ENCODE measurements around the gene CCR6. TPM values are rescaled to one million over a fixed set of nuclear protein-coding genes. Genes with fewer than 3 reads are reported as not detected.

The CCR6 gene
- polyA plus RNA-seq, 3 donors: 0.11 TPM; not detected in 2

DNA sequence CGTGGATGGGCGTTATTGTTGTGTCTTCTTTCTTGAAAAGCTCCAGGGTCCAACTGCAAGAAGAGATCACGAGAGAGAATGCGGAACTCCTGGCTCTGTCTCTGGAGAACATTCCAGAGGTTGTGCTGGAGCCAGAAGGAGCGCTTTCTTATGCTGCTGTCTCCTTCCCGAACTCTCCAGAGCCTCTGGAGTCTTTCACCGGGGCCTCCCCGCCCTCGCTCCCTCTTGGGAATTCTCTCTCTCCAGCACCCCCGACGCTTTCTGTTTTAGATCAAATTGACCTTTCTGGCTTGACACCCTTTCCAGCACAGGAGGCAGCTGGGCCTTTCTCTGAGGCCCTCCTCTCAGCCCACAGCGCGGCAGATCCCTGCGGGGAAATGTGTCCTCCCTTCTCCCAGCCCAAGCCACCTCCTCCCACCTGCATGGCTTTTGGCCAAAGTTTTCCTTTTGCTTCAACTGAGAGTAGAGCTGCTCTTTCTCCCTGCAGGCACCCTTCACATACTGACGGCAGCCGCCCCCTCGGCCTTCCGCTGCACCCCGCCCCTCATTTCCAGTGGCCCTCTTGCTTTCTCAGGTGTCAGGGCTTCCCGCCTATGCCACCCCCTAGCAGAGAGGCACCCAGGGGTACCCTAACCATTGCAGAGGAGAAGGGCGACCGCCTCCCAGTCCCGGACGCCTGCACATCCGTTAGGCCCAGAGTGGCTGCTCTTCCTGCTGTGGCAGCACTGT lies 6.6 kb upstream of the CCR6 start:
- no peak for DNase-seq (ENCODE audit: extremely low read depth in 1 of 11, low read depth in 9 of 11, low spot score in 4 of 11)

DNA sequence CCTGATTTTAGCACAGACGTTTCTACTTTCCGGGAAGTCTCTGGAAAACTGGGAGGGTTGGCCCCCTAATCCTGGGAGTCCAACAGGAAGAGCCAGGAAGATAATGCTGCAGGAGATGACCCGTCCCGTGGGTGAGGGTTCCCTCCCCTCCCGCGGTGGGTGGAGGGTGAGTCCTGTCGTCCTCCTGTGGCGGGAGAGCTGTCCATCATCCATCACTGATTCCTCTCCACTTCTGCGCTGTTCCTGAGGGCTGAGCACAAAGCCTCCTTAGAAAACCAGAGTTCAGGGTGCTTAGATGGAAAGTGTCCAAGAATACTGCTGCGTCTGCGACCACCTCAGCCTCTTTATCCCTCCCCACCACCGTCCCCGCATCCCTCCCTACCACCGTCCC lies 6.1 kb upstream of the CCR6 start:
- no peak for DNase-seq (ENCODE audit: extremely low read depth in 1 of 11, low read depth in 9 of 11, low spot score in 4 of 11)

DNA sequence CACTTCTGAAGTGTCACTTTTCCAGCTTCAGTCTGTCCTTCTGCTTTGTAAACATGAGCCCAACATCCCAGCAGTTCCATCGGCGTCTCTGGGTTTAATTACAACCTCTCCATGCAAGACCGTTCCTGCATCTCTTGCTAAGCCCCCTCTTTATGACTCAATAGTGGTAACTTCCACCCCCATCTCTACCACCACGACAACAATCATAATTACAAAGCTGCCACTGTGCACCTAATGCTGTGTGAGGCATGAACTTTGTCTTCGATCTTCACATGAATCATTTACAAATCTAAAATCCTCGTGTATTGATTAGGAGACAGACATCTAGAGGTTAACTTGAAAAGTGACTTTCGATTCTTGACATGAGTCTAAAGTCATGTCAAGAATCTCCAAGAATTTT lies 4.9 kb upstream of the CCR6 start:
- DNase-seq (ENCODE audit: extremely low read depth in 1 of 11, low read depth in 9 of 11, low spot score in 4 of 11): no peak

DNA sequence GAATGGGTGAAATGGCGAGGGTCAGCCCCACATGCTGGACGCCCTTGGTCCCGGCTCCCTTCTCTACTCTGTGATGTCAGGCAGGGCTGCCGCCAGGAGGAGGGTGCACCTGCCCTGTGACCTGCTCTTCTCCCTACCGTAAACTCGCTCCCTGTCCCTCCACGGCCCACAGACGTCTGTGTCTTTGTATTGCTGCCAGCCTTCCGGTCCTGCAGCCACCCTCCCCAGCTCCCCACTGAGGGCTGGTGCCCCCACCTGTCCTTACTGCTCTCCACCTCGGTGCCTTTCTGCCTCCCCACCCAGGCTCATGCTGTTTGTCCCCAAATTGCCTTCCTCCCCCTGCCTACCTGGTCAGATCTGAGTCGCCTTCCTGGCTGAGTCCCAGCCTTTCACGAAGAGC lies 4.1 kb upstream of the CCR6 start:
- DNase-seq (ENCODE audit: extremely low read depth in 1 of 11, low read depth in 9 of 11, low spot score in 4 of 11): no peak

DNA sequence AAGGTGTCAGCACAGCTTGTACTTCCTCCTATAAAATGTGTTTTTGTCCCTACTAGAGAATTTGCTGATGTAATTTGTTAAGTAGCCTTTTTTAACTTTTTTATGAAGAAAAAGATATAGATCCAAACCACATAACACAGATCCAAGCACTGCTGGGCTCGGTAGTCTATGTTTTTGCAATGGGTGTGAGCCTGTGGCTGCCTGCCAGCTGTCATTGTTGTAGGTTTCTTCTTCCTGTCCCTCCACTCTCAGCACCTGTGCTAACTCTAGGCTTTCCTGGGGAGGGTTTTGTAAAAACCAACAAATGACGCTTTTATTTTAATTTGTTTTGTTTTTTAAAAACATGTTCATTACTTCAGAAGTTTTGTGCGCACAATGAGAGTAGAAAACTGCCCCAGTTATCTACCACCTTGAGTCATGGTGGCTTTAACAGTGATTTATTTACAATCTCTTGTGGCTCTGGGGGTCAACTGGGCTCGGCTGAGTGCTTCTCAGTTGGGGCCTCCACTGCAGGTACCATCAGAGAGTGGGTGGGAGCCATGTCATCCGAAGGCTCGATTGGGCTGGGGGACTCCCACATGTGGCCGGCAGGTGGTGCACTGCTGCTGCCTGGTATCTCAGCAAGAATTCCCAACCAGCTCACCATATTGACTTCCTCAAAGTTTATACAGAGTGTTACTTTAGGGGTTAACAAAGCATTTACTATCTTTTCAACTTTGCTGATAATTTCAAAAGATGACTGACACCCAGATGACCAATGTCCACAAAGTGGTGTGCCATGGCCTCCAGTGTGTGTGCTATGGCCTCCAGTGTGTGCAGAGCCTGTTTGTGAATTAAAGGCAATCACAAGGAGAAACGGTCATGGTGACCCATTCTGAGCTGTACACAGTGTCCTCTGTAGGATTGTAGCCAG lies 3.0 kb upstream of the CCR6 start:
- DNase-seq (ENCODE audit: extremely low read depth in 1 of 11, low read depth in 9 of 11, low spot score in 4 of 11): no peak

DNA sequence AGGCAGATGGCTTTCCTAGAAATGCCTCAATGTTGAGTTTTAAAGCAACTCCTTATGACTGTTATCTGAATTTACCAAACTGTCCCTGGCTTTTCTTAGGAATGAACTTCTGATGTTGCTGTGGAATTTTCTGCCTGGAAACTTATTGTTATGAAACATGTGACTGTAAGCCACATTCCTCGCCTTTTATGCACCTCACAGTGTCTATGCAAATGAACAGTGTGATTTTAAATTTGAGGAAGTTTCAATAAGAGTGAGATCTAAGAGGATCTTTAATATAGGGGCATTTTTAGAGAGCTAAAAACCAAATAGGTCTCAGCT lies 2.4 kb upstream of the CCR6 start:
- no peak for DNase-seq (ENCODE audit: extremely low read depth in 1 of 11, low read depth in 9 of 11, low spot score in 4 of 11)

DNA sequence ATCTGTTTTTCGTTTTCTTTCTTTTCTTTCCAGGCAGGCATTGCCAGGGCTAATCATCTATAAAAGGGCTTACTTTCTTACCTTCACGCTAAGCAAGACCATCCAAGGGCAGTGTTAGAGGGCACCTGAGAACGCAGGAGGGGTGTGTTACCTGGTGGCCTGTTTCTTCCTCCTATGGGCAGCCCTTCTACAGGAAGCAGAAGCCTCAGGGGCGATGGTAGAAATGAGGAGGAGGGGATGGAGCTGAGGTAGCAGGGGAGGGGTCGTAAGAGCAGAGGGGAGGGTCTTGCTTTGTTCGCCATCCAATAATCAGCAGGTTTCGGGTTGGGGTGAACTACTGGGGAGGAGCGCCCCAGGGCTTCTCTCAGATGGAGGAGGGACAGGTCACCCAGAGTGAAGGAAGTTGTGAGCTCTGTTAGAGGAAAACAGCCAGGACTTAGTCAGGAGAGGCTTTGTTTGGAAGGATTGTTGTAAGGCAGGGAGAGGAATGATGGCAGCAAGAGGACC lies 1.5 kb upstream of the CCR6 start:
- DNase-seq (ENCODE audit: extremely low read depth in 1 of 11, low read depth in 9 of 11, low spot score in 4 of 11): no peak

DNA sequence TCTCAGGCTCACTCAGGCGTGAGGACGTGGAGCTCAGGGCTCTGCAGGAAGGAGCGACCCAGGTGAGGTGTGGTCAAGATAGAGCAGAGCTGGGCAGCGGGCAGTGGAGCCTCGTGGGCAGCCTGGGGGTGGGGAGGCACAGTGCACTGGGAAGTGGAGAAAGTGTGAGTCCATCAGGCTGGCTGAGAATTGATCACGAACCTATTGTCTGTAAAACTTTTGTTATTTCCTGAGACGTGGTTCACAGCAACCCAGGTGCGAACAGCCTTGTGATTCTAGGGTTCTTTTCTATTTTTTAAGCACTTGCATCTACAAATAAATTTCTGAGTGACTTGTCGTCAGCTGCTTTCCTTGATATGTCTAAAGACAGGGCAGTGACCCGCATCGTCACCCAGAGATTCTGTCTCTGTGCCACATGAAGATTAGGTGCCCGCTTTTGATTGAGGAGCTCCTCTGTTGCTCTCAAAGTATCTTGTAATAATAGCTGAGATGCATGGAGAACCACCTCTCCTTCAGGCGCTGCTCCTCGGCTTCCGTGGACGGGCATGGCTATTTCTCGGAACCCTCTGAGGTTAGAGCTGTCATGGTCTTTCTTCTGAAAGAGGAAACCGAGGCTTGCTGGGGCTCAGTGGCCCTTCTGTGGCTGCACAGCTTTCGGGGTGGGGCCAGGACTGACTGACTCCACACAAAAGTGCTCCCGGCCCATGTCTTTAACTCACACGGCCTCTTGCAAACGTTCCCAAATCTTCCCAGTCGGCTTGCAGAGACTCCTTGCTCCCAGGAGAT lies 662 bp upstream of the CCR6 start:
- no peak for DNase-seq (ENCODE audit: extremely low read depth in 1 of 11, low read depth in 9 of 11, low spot score in 4 of 11)

DNA sequence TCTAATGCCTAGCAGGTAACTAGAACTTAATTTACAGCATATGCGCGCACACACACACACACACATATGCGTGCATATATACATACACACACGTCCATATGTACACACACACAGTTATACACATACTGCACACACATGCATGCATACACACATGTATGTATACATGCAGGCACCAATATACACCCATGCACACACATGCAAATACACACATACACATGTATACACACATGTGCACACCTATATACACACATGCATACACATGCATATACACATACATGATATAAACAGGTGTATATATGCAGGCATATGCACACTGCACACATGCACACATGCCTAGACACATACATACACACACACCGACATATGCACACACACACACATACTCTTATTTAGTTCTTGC lies 1.9 kb downstream of the CCR6 start:
- no peak for DNase-seq (ENCODE audit: extremely low read depth in 1 of 11, low read depth in 9 of 11, low spot score in 4 of 11)

DNA sequence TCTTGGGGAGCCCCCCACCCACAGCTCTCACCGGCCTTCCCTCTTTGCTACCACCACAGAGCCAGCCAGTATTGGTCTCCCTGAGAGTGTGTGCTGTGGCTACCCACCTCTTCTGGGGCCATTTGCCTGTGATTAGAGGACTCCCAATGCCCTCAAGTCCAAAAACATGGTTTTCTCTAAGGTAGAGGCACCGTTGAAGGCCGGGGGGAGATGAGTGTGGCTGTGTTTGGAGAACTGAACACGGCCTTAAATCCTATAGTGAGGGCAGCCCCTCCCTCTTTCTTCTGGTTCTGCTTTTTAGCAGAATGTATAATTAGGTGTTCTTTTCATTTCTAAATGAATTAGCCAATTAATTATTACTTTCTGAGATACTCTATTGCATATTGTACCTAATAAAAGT lies 2.5 kb downstream of the CCR6 start:
- no peak for DNase-seq (ENCODE audit: extremely low read depth in 1 of 11, low read depth in 9 of 11, low spot score in 4 of 11)

DNA sequence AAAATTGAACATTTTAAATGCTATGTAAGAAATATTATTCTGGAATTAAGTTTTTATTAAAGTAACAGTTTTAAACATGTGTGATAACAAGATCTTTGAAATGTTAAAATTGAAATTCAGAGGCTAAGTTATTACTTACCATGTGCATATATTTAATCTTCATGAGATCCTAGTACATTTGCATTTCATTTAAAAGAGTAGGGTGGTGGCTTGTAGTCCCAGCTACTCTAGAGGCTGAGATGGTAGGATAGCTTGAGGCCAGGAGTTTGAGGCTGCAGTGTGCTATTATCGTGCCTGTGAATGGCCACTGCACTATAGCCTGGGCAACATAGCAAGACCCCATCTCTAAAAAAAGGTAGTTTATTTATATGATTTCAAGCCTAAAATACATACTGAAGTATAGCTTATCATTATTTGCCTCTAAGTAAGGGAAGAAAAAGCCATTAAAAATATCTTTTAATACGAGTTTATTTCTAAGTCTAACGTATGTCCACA lies 3.0 kb downstream of the CCR6 start:
- no peak for DNase-seq (ENCODE audit: extremely low read depth in 1 of 11, low read depth in 9 of 11, low spot score in 4 of 11)

DNA sequence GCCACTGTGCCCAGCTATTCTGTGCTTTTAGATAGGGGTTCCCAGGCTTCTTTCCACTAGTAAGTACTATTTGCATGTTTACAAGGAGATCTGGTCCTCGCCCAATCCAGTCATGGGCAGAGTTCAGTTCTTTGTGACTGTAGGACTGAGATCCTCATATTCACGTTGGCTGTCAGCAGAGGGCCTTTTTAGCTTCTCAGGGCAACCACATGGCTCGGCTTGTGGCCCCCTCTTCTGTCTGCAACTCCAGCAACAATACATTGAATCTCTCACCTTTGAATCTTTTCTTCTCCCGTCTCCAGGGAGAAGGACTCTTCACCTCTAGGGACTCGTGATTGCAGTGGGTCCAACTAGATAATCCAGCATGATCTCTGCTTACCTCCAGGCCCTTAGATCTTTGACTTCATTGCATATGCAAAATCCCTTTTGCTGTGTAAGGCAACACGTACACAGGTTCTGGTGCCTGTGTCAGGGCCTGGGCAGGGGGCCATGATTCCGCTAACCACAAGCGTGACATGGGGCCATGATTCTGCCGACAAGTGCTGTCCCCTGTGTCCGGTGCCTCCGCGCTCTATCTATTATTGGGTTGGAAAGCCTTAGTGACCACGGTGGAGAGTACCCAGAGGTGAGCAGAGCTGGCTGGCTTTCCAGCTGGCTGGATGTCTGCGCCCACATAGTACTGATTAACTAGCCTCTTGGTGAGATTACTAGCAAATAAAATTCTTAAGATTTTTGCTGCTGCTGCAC lies 5.1 kb downstream of the CCR6 start:
- no peak for DNase-seq (ENCODE audit: extremely low read depth in 1 of 11, low read depth in 9 of 11, low spot score in 4 of 11)

DNA sequence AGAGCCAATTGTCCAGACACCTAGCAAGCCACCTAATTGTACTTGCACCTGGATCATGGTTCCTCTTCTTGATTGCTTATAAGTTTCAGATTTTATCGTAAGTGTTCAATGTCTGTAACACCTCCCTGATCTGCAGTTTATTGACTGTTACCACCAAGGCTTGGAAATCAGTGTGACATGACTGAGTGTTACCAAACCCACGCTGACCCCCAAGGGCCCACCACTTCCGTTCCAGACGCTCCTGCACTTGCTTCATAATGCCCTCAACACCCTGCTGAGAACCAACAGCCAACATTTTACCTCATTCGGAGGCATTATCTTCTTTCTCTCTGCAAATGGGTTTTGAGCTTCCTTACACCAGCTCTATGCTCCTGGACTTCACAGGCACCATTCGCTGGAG lies 6.3 kb downstream of the CCR6 start:
- no peak for DNase-seq (ENCODE audit: extremely low read depth in 1 of 11, low read depth in 9 of 11, low spot score in 4 of 11)

DNA sequence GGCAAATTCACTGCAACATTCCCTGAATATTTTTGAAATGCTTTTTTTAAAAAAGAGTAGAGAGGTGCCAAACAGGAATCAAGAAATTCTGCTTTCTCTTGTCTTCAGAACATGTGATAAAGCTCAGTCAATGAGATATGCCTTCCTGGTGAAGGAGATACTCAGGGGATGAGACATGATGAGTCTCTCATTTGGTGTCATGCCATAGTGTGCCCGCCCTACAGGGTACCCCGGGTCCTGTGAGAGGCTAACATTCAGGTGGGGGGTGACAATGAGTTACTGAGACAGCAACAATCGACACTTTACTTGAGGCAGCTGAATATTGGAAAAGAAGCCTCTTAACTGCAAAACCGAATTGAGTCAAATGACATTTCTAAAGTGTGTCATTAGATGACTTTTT lies 6.7 kb downstream of the CCR6 start:
- DNase-seq (ENCODE audit: extremely low read depth in 1 of 11, low read depth in 9 of 11, low spot score in 4 of 11): no peak

DNA sequence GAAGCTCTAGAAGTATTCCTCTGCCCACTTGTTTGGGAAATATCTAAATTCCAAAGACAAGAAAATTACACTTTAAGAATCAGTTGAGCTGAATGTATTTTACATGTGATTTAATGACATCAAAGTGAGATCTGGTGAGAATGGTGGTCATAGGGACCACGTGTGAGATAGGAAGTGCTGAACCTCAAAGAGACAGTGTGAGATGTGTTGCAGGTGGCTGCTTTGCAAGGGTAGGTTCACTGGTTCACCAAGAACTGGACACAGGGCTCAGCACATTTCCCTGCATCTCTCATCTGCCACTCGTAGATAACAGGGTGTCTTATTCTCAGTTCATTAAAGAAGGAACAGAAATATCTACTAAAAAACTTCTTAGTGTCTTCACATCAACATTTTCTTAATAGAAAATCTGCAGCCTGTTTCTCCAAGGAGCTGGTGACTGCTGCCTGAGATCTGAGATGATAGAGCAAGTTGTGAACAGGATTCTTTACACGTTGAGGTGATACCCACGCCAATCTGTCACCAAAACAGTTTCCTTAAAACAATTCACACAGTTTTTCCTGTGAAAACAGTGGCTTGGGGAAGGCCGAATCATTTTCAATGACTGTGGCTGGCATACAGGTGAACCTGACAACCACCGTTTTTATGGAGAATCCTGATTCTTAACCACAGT lies 7.2 kb downstream of the CCR6 start:
- no peak for DNase-seq (ENCODE audit: extremely low read depth in 1 of 11, low read depth in 9 of 11, low spot score in 4 of 11)

DNA sequence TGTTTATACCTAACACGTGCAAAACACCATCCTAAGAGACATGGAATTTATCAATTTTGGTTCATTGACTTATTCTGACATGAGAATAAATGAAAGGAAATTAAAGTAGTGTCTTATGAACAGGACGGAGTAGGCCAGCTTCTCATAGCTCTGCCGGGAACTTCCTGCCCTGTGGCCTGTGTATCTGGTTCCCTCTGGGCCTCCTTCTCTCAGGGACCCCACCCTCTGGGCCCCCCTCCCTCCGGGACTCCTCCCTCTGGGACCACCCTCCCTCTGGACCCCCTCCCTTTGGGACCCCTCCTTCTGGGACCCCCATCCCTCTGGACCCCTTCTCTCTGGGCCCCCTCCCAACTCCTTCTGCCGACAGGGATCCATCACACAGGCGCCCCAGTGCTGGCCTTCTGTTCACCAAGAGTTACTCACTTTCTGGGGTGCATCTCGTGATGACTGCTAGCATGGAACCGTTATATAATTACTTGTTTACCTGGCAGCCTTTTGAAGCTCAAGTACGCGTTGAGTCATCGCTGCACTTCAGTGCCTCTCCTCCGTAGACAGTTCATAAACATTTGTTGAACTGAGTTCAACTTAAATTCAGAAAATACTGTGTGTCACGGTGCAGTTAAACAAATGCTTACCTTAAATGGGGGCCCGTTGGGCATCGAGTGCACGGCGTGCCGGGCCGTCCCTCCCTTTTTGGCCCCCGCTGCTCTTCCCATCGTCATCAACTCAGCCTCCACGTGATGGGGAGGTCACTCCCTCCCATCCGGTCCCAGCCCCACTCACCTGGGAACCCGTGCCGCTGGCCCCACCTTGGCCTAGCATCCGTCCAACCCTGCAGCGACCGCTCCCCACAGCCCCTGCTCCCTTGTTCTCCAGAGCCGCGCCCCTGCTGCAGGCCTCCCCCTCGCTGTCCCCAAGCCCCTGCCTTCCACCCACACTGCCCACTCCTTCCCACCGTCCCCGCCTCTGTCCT lies 8.1 kb downstream of the CCR6 start:
- no peak for DNase-seq (ENCODE audit: extremely low read depth in 1 of 11, low read depth in 9 of 11, low spot score in 4 of 11)
